GM15510 (cell line): ENCODE measurements around the gene ACD.
A peak's percentile ranks its signal among the peaks of the same experiment; 100 is the strongest.

Experiments used
- POLR2A ChIP-seq: IDR thresholded peaks from 3 replicates; pipeline ENCODE4 v1.6.1; 2011; ENCODE audit warnings: borderline replicate concordance; ENCODE audit not compliant: insufficient read length; ENCODE audit errors: extremely low read depth

ACD gene

DNA sequence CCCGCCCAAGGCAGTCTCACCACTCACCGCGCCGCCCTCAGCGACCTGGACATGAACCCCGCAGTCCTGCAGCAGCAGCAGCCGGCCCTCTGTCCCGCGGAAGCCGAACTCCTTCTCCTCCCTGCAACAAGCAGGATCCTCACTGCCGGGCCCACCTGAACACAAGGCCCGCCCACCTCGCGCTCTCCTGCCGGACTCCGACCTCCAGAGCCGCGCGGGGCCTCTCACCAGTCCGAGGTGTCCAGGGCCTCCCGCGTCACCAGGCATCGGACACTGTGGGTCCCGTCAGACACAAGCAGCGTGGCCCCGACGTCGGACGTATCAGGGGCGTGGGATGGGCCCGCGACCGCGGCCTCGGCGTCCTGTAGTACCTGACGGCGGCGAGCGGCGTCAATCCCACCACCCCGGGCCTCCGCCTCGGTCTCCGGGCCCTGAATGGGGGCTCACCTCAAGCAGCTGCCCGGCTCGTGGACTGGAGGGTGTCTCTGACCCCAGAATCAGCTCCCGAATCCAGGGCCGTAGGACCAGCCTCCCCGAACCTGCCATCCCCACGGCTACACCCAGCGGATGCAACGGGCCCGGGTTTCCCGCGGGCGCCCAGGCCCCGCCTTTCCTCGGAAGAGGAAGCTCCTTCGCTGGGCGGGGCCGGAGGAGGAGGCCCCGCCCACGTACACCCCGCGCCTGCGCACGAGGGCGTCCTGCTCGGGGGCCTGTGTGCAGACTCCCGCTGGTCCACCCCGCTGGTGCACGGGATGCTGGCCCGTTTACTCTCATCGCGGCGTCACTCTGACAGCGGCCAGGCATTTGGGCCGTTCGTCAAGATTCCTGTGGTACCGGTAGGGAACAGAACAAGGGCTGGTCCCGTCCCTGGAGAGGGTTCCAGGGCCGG, at the start of gene ACD:
TSS of gene ACD (minus strand) at position 586 of the 889 bp plus-strand sequence. CDS start at position 546, 40 bp downstream.
- TF ChIP-seq POLR2A: peak; percentile 92

DNA sequence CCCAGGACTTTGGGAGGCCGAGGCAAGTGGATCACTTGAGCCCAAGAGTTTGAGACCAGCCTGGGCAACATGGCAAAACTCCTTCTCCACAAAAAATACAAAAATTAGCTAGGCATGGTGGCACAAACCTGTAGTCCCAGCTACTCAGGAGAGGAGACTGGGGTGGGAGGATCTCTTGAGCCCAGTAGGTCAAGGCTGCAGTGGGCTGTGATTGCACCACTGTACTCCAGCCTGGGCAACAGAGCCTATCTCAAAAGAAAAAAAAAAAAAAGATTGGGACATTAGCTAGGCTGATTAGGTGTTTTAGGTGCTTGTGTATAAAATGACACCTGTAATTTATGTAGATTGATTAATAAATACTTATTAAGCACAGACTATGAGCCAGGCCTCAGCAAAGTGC, 49.0 kb upstream of the ACD start:
- TF ChIP-seq POLR2A: no peak

DNA sequence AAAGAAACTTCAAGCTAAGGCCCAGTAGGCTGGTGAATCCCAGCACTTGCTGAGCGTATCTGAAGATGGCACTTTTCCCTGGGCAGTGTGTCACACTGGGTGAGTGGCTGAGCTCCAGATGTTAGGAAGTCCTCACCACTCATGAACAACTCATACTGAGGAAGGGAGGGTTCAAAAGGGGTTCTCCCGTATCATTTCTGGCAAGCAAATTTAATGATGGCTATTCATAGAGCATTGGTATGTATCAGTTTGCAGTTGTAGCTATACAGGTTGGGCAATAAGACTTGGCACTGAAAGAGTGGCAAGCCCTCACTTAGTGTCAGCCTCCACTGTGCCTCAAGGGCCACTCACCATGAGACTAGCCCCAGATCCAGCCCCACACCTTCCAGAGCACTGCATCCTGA, 48.3 kb upstream of the ACD start:
- TF ChIP-seq POLR2A: no peak

DNA sequence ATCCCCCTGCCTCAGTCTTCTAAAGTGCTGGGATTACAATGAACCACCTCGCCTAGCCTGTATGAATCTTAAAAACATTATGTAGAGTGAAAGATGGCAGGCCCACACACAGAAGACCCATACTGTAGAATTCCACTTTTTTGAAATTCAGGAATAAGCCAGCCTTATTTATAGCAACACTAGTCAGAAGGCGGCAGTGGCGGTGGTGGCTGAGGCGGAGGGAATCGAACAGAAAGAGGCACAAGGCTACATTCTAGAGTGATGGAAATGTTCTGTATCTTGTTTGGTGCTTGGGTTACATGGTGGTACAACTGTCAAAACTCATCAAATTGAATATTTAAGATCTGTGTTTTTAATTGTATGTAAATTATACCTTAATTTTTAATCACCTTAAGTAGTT, 47.7 kb upstream of the ACD start:
- no peak for TF ChIP-seq POLR2A

DNA sequence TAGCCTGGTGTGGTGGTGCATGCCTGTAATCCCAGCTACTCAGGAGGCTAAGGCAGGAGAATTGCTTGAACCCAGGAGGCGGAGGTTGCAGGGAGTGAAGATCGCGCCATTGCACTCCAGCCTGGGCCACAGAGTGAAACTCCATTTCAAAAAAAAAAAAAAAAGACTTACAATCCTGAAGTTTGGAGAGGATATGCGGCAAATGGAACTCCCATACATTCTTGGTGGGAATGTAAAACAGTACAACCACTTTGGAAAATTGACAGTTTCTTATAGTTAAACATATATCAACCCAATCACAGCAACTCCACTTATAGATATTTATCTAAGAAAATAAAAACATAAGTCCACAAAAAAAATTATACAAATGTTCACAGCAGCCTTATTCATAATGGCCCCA, 47.1 kb upstream of the ACD start:
- TF ChIP-seq POLR2A: no peak

DNA sequence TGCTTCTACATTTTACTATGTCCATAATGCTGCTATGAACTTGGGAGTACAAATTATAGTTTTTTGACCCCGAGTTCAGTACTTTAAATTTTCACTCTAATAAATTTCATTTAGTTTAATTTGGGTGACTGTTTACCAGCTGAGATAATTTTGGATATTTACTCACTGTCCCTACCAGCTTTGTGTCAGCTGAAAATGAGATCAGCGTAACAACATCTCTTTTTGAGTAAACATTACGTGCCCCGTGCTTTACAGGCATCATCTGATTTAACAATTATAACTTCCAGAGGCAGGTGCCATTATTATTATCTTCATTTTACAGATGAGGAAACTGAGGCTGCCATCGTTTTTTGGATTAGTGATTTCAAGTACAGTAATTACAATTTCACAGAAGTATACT, 44.0 kb upstream of the ACD start:
- no peak for TF ChIP-seq POLR2A

DNA sequence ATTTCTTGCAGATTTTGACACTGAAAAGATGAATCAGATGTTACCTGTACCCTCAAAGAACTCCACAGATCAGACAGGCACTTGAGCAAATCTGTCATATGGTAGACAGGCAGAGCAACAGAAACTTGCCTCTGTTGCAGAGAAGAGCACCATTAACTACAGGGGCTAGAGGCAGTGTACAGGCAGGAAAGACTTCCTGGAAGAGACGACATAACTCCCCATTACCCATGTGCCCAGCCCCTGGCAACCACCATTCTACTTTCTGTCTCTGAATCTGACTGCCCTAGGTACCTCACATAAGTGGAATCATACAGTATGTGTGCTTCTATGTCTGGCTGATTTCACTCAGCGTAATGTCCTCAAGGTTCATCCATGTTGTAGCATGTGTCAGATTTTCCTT, 43.6 kb upstream of the ACD start:
- TF ChIP-seq POLR2A: no peak

DNA sequence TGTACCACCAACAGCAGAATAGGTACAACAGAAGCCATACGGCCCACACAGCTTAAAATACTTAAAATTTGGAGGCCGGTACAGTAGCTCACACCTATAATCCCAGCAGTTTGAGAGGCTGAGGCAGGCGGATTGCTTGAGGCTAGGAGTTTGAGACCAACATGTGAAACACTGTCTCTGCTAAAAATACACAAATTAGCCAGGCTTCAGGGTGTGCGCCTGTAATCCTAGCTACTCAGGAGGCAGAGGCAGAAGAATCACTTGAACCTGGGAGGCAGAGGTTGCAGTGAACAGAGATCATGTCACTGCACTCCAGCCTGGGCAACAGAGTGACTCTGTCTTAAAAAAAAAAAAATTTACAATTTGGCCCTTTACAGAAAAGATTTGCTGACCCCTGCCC, 42.1 kb upstream of the ACD start:
- TF ChIP-seq POLR2A: no peak

DNA sequence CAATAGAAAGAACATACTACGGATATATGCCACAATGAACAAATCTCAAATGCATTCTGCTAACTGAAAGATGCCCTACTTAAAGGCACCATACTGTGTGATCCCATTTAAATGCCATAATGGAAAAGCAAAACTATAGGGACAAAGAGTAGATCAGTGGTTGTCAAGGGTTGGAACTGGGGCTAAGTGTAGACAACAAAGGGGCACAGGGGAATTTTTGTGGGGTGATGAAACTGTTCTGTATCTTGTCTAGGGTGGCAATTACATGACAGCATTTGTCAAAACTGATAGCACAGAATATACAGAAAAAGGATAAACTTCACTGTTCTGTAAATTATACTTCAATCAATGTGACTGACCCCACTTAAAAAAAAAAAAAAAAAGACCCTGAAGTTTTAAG, 41.4 kb upstream of the ACD start:
- TF ChIP-seq POLR2A: no peak

DNA sequence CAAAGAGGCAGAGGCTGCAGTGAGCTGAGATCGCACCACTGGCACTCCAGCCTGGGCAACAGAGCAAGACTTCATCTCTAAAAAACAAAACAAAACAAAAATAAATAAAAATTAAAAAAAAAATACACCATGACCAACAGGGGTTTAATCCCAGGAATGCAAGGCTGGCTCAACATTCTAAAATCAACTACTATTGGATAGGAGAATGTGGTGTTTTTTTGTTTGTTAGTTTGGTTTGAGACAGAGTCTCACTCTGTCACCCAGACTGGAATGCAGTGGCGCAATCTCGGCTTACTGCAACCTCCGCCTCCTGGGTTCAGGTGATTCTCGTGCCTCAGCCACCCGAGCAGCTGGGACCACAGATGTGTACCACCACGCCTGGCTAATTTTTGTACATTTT, 39.2 kb upstream of the ACD start:
- TF ChIP-seq POLR2A: no peak

DNA sequence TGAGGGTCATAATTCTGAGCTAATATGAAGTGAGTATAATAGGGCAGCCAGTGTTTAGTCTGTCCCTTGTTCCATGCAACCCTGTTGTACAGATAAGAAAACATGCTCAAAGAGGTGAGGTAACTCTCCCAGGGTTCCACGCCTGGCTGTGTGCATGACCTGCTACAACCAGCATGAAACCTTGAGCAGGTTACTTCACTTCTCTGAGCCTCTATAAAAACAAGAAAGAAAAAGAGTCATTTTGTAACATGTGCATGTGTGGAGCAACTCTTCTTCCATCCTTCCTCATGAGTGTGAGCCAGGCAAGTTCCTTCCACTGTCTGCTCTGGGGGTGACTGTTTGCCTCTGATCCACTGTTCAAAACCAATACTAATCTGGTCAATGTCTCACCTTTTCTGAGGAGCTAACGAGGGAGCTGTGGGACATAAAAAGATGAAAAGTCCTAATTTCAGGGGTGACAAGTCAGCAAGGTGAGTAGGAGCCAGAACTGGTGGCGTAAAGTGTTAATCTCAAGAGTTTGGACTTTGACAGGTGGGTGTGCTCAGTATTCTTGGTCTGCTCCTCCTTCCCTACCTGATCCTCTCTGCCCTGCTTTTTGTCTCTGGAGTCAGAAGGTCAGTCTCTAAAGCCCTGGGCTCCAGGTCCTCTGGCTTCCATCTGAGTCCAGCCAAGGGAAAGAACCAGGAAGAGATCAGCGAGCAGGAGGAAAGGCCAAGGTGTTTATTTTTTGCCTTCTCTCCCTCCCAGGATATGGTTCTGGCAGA, 37.5 kb upstream of the ACD start:
- no peak for TF ChIP-seq POLR2A

DNA sequence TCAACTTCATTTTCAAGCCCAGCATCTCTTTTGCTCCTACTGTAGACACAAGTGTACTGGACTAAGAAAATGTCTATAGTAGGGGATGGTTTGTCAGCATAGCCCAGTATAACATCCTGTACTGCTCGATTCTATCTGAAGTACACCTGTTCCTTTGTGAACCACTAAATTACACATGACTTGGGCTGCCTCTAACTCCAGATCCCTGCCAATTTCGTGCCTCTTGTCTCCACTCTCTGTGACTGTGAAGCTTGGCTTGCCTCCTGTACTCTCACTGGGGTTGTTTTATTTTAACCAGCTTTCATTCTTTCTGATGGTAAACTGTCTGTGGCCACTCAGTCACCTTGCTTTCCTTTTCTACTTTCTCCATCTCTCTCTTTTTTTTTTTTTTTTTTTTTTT, 34.6 kb upstream of the ACD start:
- TF ChIP-seq POLR2A: no peak

DNA sequence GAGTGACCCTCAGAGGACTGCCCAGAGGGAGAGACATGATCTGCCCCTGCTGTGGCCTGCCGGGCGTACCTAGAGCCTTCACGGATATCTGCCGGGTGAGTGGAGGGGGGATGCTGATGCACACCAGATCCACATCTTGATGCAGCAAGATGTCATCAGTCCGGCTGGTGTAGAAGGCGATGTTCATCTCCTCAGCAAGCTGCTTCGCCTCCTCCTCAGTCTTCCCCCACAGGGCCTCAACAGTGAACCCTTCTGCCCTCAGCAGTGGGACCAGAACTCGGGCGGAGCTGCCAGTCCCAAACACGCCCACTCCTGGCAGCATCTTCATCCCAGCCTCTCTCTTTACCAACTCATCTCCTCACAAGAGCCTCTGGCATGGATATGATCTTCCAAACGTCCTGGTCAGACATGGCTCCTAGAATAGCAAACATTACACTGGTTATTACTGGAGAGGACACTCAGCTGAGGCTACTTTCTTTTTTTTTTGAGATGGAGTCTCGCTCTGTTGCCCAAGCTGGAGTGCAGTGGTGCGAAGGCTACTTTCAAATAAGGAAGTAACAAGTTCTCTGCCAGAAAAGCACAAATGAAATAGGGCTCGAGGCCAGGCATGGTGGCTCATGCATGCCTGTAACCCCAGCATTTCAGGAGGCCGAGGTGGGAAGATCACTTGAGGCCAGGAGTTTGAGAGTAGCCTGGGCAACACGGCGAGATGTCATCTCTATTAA, 25.5 kb upstream of the ACD start:
- TF ChIP-seq POLR2A: no peak

DNA sequence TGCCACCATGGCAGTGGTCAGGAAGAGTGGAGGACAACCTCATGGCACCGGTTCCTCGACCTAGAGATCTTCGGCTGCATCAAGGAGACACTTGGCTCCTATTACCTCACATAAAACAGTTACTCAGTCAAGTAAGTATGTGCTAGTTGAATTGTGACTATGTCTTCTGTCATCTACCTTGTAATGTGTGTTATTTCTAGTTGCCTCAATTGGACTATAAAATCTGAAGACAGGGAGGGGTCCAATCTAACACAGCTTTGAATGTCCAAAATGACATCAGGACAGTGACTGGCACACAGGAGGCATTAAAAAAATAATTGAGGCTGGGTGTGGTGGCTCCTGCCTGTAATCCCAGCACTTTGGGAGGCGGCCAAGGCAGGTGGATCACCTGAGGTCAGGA, 23.7 kb upstream of the ACD start:
- TF ChIP-seq POLR2A: no peak
